Measurements from ENCODE around the gene WAPL. TPM values are rescaled to one million over a fixed set of nuclear protein-coding genes. Genes with fewer than 3 reads are reported as not detected.

The WAPL gene
- total and polyA plus RNA-seq, 2 of the 13 experiments (the other 11 are each of a cell fraction or from before 2014, with no cell fraction given): 13.2 to 43.5 TPM

- TF ChIP-seq THAP7 (CRISPR knock-in tag; IDR thresholded peaks at IDR 0.05) (no peak), ZNF292 (CRISPR knock-in tag; IDR thresholded peaks at IDR 0.05; ENCODE audit: borderline replicate concordance, low read depth) (no peak), KMT2A (CRISPR knock-in tag; IDR thresholded peaks at IDR 0.05) (no peak), TFE3 (CRISPR knock-in tag; IDR thresholded peaks at IDR 0.05) (no peak), PAX8 (CRISPR knock-in tag; IDR thresholded peaks at IDR 0.05; ENCODE audit: borderline replicate concordance) (no peak), PAF1 (CRISPR knock-in tag; IDR thresholded peaks at IDR 0.05) (no peak), ZNF484 (CRISPR knock-in tag; IDR thresholded peaks at IDR 0.05; ENCODE audit: borderline replicate concordance, low read depth) (no peak), ADNP (CRISPR knock-in tag; IDR thresholded peaks at IDR 0.05) (no peak), HMG20A (CRISPR knock-in tag; IDR thresholded peaks at IDR 0.05; ENCODE audit: borderline replicate concordance) (no peak), ZNF496 (CRISPR knock-in tag; IDR thresholded peaks at IDR 0.05; ENCODE audit: insufficient replicate concordance) (no peak), TGIF2 (CRISPR knock-in tag; IDR thresholded peaks at IDR 0.05) (no peak), SIX1 (CRISPR knock-in tag; IDR thresholded peaks at IDR 0.05; ENCODE audit: borderline replicate concordance) (no peak), DNMT1 (CRISPR knock-in tag; IDR thresholded peaks at IDR 0.05) (no peak)
These were observed 23.5 kb upstream of the WAPL start (continued) for GRCh38 chr10:86545101-86545500.

DNA sequence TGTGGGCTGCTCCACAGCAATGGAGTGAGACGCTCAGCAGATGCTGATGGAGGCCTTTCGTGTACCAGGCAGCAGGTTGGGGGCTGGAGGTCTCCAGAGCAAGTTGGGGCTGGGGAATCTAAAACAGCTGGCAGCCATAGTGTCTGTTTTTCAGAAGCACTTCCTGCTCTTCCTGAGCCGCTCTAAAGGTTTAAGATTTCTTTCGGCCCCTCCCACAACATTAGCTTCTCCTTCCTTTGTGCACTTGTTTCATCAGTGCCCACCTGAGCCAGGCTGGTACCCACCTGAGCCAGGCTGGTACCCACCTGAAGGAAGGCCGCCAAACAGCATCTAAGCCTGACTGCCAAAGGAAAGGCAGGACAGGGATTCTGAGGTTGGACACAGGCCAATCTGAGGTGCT lies 18.4 kb upstream of the WAPL start:
- Histone ChIP-seq H3K9me3 (ENCODE audit: low read length) (no peaks in the 10 kb centered on the region), H3K79me2 (ENCODE audit: insufficient read depth, low read length) (no peaks in the 10 kb centered on the region), H3K9ac (ENCODE audit: insufficient read depth, low read depth, low read length) (no peak overlapping the region), H3K4me1 (ENCODE audit: insufficient read depth, low read length) (peaks cover 21% of the 10 kb centered on the region), H3K4me3 (replicated peaks in 1 of 3; ENCODE audit: insufficient read depth in 1 of 3, low read depth in 2 of 3, low read length in 3 of 3) (no peak overlapping the region), H3K27me3 (ENCODE audit: control insufficient read depth in 1 of 2, insufficient read depth in 2 of 2, low read length in 2 of 2) (0 out of 5 replicates have a peak, but pooled peaks cover 0 to 1% of the 10 kb centered on the region in 2 experiments), H4K20me1 (ENCODE audit: insufficient read depth, low read length) (no peaks in the 10 kb centered on the region), H3K4me2 (ENCODE audit: low read depth, low read length) (no peak overlapping the region), H3K27ac (ENCODE audit: extremely low read length, insufficient read depth, low read length) (no peak overlapping the region), H3K36me3 (replicated peaks in 1 of 2; ENCODE audit: control insufficient read depth in 1 of 2, insufficient read depth in 2 of 2, low read length in 2 of 2) (no peaks in the 10 kb centered on the region), H2AFZ (ENCODE audit: low read length) (no peak overlapping the region)
- ATAC-seq (no peak), FAIRE-seq (no peak), DNase-seq (ENCODE audit: low spot score) (no peak)
- intact Hi-C loops (cut with micrococcal nuclease; ENCODE audit: unreplicated experiment): no loop called here
- ChIA-PET CTCF (ENCODE audit: low intra/inter-chr PET ratio, low total read pairs) (no interaction called here), POLR2A (no interaction called here)
- 58% methylated on average over 3 of the region's 5 CpGs for WGBS (ENCODE audit: low lambda C conversion rate)
- in situ Hi-C loops (cut with HindIII; ENCODE audit: extremely low pct_ligation_motif_present, low pct_unique_long_range_greater_than_20kb): no loop called here
- BruUV-seq (replicated peaks): no TSS peak
- TF ChIP-seq ZNF224 (CRISPR knock-in tag; IDR thresholded peaks at IDR 0.05) (no peak), ZNF512B (CRISPR knock-in tag; IDR thresholded peaks at IDR 0.05; ENCODE audit: borderline replicate concordance) (no peak), ZNF235 (CRISPR knock-in tag; IDR thresholded peaks at IDR 0.05; ENCODE audit: borderline replicate concordance) (no peak), HINFP (CRISPR knock-in tag; IDR thresholded peaks at IDR 0.05; ENCODE audit: low read depth) (no peak), ZSCAN25 (CRISPR knock-in tag; IDR thresholded peaks at IDR 0.05) (no peak), NFKB2 (CRISPR knock-in tag; IDR thresholded peaks at IDR 0.05; ENCODE audit: borderline replicate concordance) (no peak)
